ENCODE results near the gene RNF34. TPM values are rescaled to one million over a fixed set of nuclear protein-coding genes. Genes with fewer than 3 reads are reported as not detected.

The RNF34 gene, protein sequence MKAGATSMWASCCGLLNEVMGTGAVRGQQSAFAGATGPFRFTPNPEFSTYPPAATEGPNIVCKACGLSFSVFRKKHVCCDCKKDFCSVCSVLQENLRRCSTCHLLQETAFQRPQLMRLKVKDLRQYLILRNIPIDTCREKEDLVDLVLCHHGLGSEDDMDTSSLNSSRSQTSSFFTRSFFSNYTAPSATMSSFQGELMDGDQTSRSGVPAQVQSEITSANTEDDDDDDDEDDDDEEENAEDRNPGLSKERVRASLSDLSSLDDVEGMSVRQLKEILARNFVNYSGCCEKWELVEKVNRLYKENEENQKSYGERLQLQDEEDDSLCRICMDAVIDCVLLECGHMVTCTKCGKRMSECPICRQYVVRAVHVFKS
- 10 to 100 TPM; 29.5 to 56.6 (median 35.5) TPM for total RNA-seq

DNA sequence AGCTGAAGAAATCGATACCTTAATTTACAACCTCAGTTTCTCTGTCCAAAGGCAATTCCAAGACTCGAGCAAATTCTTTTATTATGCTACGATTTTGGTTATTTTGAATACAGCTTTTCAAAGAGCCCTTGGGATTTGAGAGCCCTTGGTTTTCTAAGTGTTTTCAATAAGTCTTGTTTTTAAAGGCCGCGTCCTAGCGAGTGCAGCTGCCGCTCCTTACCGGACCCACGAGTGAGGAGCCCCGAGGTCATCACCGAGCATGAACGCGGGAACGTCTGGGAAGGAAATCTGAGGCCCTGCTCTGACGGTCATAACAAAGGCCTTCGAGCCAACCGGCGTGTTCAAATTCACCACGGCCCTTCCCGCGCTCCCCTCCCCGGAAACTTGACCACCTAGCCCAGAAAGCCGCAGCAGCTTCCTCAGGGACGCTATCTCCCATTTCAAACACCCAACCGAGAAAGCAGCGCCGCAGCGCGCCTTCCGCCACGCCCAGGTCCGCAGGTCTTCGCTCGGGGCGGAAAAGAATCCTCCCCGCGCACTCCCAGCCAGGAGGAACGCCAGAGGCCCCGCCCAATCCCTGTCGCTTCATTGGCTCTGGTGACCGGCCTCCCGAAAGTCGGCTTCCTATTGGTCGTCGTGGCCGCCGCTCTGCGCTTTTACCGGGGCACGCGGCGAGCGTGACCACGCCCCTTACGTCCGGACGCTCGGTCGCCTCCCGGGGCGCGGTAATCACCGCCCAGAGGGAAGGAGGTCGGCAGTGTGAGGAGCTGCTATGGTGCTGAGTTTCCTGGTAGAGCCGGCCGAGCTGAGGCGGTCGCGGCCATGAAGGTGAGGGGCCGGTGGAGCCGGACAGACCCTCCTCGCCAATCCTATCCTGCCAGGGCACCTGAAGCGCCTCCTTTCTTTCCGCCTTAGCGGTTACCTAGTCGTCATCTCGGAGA is at the start of gene RNF34:
RNF34 (plus strand) TSS at position 728 of the 941 bp plus-strand sequence; CDS start at position 823, 95 bp downstream.
- peak; percentile 99 for ATAC-seq (ENCODE audit: low FRiP score)
- peak; percentile 87 for DNase-seq (ENCODE audit: low spot score)
- TF ChIP-seq, protein P1, sequence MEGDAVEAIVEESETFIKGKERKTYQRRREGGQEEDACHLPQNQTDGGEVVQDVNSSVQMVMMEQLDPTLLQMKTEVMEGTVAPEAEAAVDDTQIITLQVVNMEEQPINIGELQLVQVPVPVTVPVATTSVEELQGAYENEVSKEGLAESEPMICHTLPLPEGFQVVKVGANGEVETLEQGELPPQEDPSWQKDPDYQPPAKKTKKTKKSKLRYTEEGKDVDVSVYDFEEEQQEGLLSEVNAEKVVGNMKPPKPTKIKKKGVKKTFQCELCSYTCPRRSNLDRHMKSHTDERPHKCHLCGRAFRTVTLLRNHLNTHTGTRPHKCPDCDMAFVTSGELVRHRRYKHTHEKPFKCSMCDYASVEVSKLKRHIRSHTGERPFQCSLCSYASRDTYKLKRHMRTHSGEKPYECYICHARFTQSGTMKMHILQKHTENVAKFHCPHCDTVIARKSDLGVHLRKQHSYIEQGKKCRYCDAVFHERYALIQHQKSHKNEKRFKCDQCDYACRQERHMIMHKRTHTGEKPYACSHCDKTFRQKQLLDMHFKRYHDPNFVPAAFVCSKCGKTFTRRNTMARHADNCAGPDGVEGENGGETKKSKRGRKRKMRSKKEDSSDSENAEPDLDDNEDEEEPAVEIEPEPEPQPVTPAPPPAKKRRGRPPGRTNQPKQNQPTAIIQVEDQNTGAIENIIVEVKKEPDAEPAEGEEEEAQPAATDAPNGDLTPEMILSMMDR (IDR thresholded peaks at IDR 0.05), result no peak

- DNase-seq (ENCODE audit: low spot score) (peak; percentile 72), ATAC-seq (ENCODE audit: low FRiP score) (peak; percentile 100)
- TF ChIP-seq, protein P1 (IDR thresholded peaks at IDR 0.05), result no peak
Measured at GRCh38 chr12:121351820-121352681, 47.9 kb upstream of the RNF34 start, which contains the start of gene ANAPC5. ANAPC5 (minus strand) TSS chr12:121352411; CDS start chr12:121352340, 71 bp downstream.

GRCh38 chr12:121352682-121353018 is 47.3 kb upstream of the RNF34 start:
- peak; percentile 82 for ATAC-seq (ENCODE audit: low FRiP score)
- DNase-seq (ENCODE audit: low spot score), result no peak
- TF ChIP-seq, protein P1 (IDR thresholded peaks at IDR 0.05), result no peak

- TF ChIP-seq, protein P1 (IDR thresholded peaks at IDR 0.05), result no peak
- ATAC-seq (ENCODE audit: low FRiP score), result no peak
- no peak for DNase-seq (ENCODE audit: low spot score)
Measured at GRCh38 chr12:121355818-121356217, 44.1 kb upstream of the RNF34 start.

DNA sequence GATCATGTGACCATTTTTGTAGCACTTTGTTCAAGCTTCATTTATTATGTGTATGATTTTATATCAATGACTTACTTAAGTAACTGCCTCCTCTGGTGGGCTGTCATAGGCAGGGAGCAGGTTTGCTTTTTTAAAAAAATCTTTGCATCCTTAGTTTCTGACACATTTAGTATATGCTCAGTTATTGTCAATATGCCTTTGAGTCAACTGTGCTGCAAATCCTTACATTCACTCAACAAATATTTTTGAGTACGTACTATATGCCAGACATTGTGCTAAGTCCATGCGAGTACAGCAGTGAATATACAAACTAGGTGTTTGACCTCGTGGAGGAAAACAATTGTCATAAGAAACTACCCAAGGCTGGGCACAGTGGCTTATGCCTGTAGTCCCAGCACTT is 43.3 kb upstream of the RNF34 start:
- TF ChIP-seq, protein P1 (IDR thresholded peaks at IDR 0.05), result no peak
- no peak for ATAC-seq (ENCODE audit: low FRiP score)

DNA sequence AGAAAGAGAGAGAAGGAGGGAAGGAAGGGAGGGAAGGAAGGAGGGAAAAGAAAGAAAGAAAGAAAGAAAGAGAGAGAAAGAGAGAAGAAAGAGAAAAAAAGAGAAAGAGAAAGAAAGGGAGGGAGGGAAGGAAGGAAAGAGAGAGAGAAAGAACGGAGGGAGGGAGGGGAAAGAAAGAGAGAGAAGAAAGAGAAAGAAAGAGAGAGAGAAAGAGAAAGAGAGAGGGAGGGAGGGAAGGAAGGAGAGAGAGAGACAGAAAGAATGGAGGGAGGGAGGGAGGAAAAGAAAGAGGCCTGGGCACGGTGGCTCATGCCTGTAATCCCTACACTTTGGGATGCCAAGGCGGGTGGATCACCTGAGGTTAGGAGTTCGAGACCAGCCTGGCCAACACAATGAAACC is 42.6 kb upstream of the RNF34 start:
- no peak for DNase-seq (ENCODE audit: low spot score)
- no peak for ATAC-seq (ENCODE audit: low FRiP score)
- TF ChIP-seq, protein P1 (IDR thresholded peaks at IDR 0.05), result no peak

More for the DNA sequence above, 43.3 kb upstream of the RNF34 start:
- no peak for DNase-seq (ENCODE audit: low spot score)
